Large intestine (tissue), 3 donors: Measurements from ENCODE around the gene SF3B6. TPM values are rescaled to one million over a fixed set of nuclear protein-coding genes. Genes with fewer than 3 reads are reported as not detected.

Experiments
- DNase-seq, 2 donors: peaks; one replicate each; pipeline versions ENCODE4 v3.0.0 to v3.0.0-alpha.2; 2013
- H3K27ac ChIP-seq: one replicate; pipeline ENCODE4 v1.5.1; 2013; ENCODE audit warnings: low read length
- H3K27me3 ChIP-seq: 2 replicates; pipeline ENCODE4 v1.6.1; 2013; ENCODE audit warnings: low read length; ENCODE audit not compliant: control insufficient read depth, insufficient read depth
- H3K36me3 ChIP-seq: 2 replicates; pipeline ENCODE4 v1.6.1; 2013; ENCODE audit warnings: low read length; ENCODE audit not compliant: control insufficient read depth, insufficient read depth
- H3K4me1 ChIP-seq: one replicate; pipeline ENCODE4 v1.6.1; 2013; ENCODE audit warnings: low read length; ENCODE audit not compliant: control insufficient read depth, insufficient read depth
- H3K4me3 ChIP-seq: one replicate; pipeline ENCODE4 v1.5.1; 2013; ENCODE audit warnings: low read length
- H3K9me3 ChIP-seq: one replicate; pipeline ENCODE4 v1.6.1; 2013; ENCODE audit warnings: mild to moderate bottlenecking, low read depth, low read length, moderate library complexity; ENCODE audit not compliant: control insufficient read depth
- WGBS: methylation state at CpG from one replicate; pipeline ENCODE4 v1.1.5; 2013; ENCODE audit warnings: low lambda C conversion rate; ENCODE audit not compliant: insufficient coverage; 5-methylcytosine and 5-hydroxymethylcytosine counted together
- polyA plus RNA-seq: library from polyadenylated mRNA; unstranded; fragments of 120-200 nt; gene quantifications from one replicate; pipeline ENCODE4 v1.2.1, GENCODE V29; 2013

Gene SF3B6
- polyA plus RNA-seq, 1 donor: 117 TPM

GRCh38 chr2:24019729-24020128 is 56.4 kb downstream of the SF3B6 start:
- Histone ChIP-seq H3K9me3 (no peaks in the 10 kb centered on the region), H3K4me3 (no peak overlapping the region), H3K27ac (no peak overlapping the region), H3K36me3 (peaks cover 3% of the 10 kb centered on the region), H3K27me3 (no peaks in the 10 kb centered on the region), H3K4me1 (no peaks in the 10 kb centered on the region)
- WGBS: no CpG with 5 or more reads among the region's 5 CpGs
- no peak for DNase-seq

GRCh38 chr2:24018241-24018640 is 57.9 kb downstream of the SF3B6 start:
- no peak overlapping the region for H3K27ac ChIP-seq
- H3K4me1 ChIP-seq: no peaks in the 10 kb centered on the region
- H3K4me3 ChIP-seq: no peak overlapping the region
- H3K27me3 ChIP-seq: peaks cover 1% of the 10 kb centered on the region
- no peaks in the 10 kb centered on the region for H3K36me3 ChIP-seq
- DNase-seq: no peak
- H3K9me3 ChIP-seq: no peaks in the 10 kb centered on the region
- WGBS: no CpG with 5 or more reads among the region's 9 CpGs

GRCh38 chr2:24017711-24018110 is 58.4 kb downstream of the SF3B6 start:
- H3K27me3 ChIP-seq: peaks cover 6% of the 10 kb centered on the region
- H3K4me3 ChIP-seq: no peak overlapping the region
- no CpG with 5 or more reads among the region's 8 CpGs for WGBS
- DNase-seq: no peak
- H3K36me3 ChIP-seq: no peaks in the 10 kb centered on the region
- no peaks in the 10 kb centered on the region for H3K9me3 ChIP-seq
- no peaks in the 10 kb centered on the region for H3K4me1 ChIP-seq
- H3K27ac ChIP-seq: no peak overlapping the region

Other genes with a start within 250 kb of the SF3B6 start
- 13.5 TPM for gene ATAD2B, start 149.2 kb downstream of the SF3B6 start, polyA plus RNA-seq
- gene UBXN2A, start 135.9 kb downstream of the SF3B6 start, polyA plus RNA-seq: 11.7 TPM
- 0.58 TPM for gene MFSD2B, start 66.2 kb downstream of the SF3B6 start, polyA plus RNA-seq
- 6.7 TPM for gene WDCP, start 28.9 kb downstream of the SF3B6 start, polyA plus RNA-seq
- 8.2 TPM for gene FKBP1B, start 26.6 kb downstream of the SF3B6 start, polyA plus RNA-seq
- gene TP53I3, start 8.5 kb upstream of the SF3B6 start, polyA plus RNA-seq: 36.0 TPM
- gene PFN4, start 47.0 kb upstream of the SF3B6 start, polyA plus RNA-seq: 1.3 TPM
- 14.1 TPM for gene FAM228B, start 47.1 kb upstream of the SF3B6 start, polyA plus RNA-seq
- gene FAM228A, start 98.7 kb upstream of the SF3B6 start, polyA plus RNA-seq: 0.12 TPM